CD4-positive, alpha-beta memory T cell (primary cell): Measurements from ENCODE around the gene SLC2A4. TPM values are rescaled to one million over a fixed set of nuclear protein-coding genes. Genes with fewer than 3 reads are reported as not detected.
"Not testable (repeated sequence)": the region's sequence is repeated elsewhere in the genome, so short reads cannot be mapped to it uniquely, and the experiment has no call there.

Experiments
- CTCF ChIA-PET: fragments of 350-600 bp; sonication (Branson Sonifier 250); formaldehyde crosslinking; loops from one replicate; lab custom pipeline; 2021; ENCODE audit warnings: inconsistent platforms; ENCODE audit not compliant: partially characterized antibody; lab: Charles Lee
- POLR2A ChIA-PET: fragments of 350-600 bp; sonication (Branson Sonifier 250); formaldehyde crosslinking; loops from one replicate; lab custom pipeline; 2021; ENCODE audit not compliant: partially characterized antibody; lab: Charles Lee
- DNase-seq, 5 donors: peaks; one replicate each; pipeline versions ENCODE4 v3.0.0 to v3.0.0-alpha.2; 2020 to 2022; ENCODE audit warnings: mixed read lengths in 1 of 5
- H3K27ac ChIP-seq: one replicate; pipeline ENCODE4 v1.7.0; 2013; ENCODE audit warnings: low read depth, low read length
- H3K27me3 ChIP-seq: 2 replicates; pipeline ENCODE4 v1.7.0; 2013; ENCODE audit warnings: mild to moderate bottlenecking, low read length, moderate library complexity; ENCODE audit not compliant: insufficient read depth
- H3K36me3 ChIP-seq: 2 replicates; pipeline ENCODE4 v1.7.0; 2013; ENCODE audit warnings: mild to moderate bottlenecking, low read length, moderate library complexity; ENCODE audit not compliant: insufficient read depth
- H3K4me1 ChIP-seq: 2 replicates; pipeline ENCODE4 v1.7.0; 2013; ENCODE audit warnings: mild to moderate bottlenecking, low read length, moderate library complexity; ENCODE audit not compliant: insufficient read depth
- H3K4me3 ChIP-seq, 2 donors: one replicate each; pipeline ENCODE4 v1.7.0; 2013; ENCODE audit warnings: low read length in 2 of 2, mild to moderate bottlenecking in 1 of 2
- H3K9me3 ChIP-seq, 2 donors: one replicate each; pipeline ENCODE4 v1.7.0; 2013; ENCODE audit warnings: low read length in 2 of 2, control low read depth in 1 of 2; ENCODE audit not compliant: control insufficient read depth in 1 of 2
- H3K27ac Mint-ChIP-seq, 7 donors: one replicate each; pipeline ENCODE4 v1.8.0; 2020 to 2021; ENCODE audit warnings: mixed read lengths in 7 of 7, mild to moderate bottlenecking in 6 of 7, inconsistent platforms in 3 of 7, moderate library complexity in 3 of 7
- H3K27me3 Mint-ChIP-seq, 2 donors: one replicate each; pipeline ENCODE4 v1.8.0; 2020 to 2021; ENCODE audit warnings: mixed read lengths in 2 of 2
- H3K36me3 Mint-ChIP-seq, 2 donors: one replicate each; pipeline ENCODE4 v1.8.0; 2020 to 2021; ENCODE audit warnings: mixed read lengths in 2 of 2, inconsistent platforms in 1 of 2, mild to moderate bottlenecking in 1 of 2
- H3K4me1 Mint-ChIP-seq, 4 donors: one replicate each; pipeline ENCODE4 v1.8.0; 2020 to 2021; ENCODE audit warnings: mixed read lengths in 4 of 4, mild to moderate bottlenecking in 1 of 4
- H3K4me3 Mint-ChIP-seq, 8 donors: one replicate each; pipeline ENCODE4 v1.8.0; 2020 to 2021; ENCODE audit warnings: mixed read lengths in 8 of 8, mild to moderate bottlenecking in 7 of 8, moderate library complexity in 6 of 8, inconsistent platforms in 3 of 8
- H3K9me3 Mint-ChIP-seq, 8 donors: one replicate each; pipeline ENCODE4 v1.8.0; 2020 to 2021; ENCODE audit warnings: mixed read lengths in 8 of 8, mild to moderate bottlenecking in 5 of 8, inconsistent platforms in 3 of 8, moderate library complexity in 1 of 8
- intact Hi-C: fragments of 100-400 bp; cut with micrococcal nuclease; formaldehyde crosslinking; loops from one replicate; pipeline ENCODE4 v1.15.1; 2023
- polyA plus RNA-seq, 2 donors: library from polyadenylated mRNA; unstranded; fragments of 300-500 nt; fragmentation: Illumina TruSeq; gene quantifications; one replicate each; pipeline ENCODE4 v1.2.3, GENCODE V29; 2021
- total RNA-seq, 2 experiments: library from RNA; stranded (reverse); gene quantifications; one replicate each; pipeline ENCODE4 v1.2.3, GENCODE V29; 2021

The SLC2A4 gene
- total and polyA plus RNA-seq, 4 experiments from 2014 or later: not detected

DNA sequence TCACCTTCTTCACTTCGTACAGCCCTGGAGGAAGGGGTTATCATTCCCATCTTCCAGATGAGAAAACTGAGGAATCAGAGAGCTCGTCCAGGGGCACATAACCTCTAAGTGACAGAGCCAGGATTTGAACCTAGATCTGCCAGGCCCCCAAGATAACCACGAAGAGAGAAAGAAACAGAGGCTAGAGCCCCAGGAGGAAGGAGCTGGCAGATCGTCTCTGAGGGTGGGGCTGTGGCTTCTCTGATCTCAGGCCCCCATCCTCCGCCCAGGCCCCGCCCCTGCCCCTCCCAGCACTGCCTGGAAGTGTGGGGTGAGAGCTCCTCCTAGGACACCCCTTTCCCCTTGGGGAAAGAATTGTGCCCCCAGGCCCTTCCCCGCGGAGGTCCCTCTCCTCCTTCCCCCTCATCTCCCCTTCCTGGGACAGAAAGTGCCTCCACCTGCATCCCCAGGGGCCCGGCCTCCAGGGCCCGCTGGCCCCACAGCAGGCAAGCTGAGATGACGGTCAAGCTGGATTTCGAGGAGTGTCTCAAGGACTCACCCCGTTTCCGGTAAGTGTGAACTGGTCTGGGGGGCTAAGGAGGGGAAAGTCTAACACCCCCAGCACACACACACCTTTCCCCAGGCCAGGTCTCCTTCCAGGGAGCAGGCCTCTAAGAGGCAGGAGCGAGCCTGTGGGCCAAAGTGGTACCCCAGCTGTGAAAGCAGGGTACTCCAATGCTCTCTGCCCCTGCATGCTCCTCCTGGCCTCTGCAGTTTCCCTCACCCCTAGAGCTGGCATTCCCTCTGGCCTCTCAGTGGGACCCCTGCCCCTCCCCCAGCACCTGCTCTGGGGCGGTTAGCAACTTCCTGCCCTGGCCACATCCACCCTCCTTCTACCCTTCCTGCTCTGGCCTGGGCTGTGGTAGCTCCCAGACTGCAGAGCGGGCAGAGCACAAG is 55.0 kb downstream of the SLC2A4 start, which contains the start of gene ACAP1:
TSS of gene ACAP1 (plus strand) at position 290 of the 936 bp plus-strand sequence. CDS start at position 496, 206 bp downstream.
- peak within 1 kb of the TSS; percentile 94 to 98 for H3K4me3 ChIP-seq
- H3K27me3 ChIP-seq: no peaks in the 10 kb centered on the region
- H3K27ac ChIP-seq: peak within 1 kb of the TSS; percentile 74
- ChIA-PET POLR2A (interaction anchor here (0.6 to 7.4 kb wide), 40 partner anchors 8 to 508 kb away, joined by 3 to 187 read pairs (median 6); partner anchors contain the start of genes ACADVL, CTDNEP1, DLG4 and DVL2), CTCF (interaction anchor here (0.6 to 5.8 kb wide), 28 partner anchors 9 to 783 kb away, joined by 3 to 115 read pairs (median 5); partner anchors contain the start of genes GPS2, PHF23, TMEM102 and TMEM95)
- peak within 1 kb of the TSS; percentile 89 to 99 (median 97) for H3K27ac Mint-ChIP-seq
- peak within 1 kb of the TSS; percentile 88 to 99 (median 98) for H3K4me3 Mint-ChIP-seq
- no peaks in the 10 kb centered on the region for H3K9me3 ChIP-seq
- peaks cover 15% of the 10 kb centered on the region for H3K36me3 ChIP-seq
- intact Hi-C loops: loop anchor here (1.0 to 2.0 kb wide), 5 partner anchors 7 to 68 kb away; partner anchors contain the start of genes NEURL4 and TMEM256
- peaks cover 38 to 75% (median 56%) of the 10 kb centered on the region in 4 donors for H3K4me1 Mint-ChIP-seq
- DNase-seq: peak; percentile 78 to 90 (median 81)
- peaks cover 21 to 29% of the 10 kb centered on the region in 2 donors for H3K36me3 Mint-ChIP-seq
- H3K9me3 Mint-ChIP-seq: peaks cover 0 to under 1% (median 0%) of the 10 kb centered on the region in 8 donors
- H3K4me1 ChIP-seq: peaks cover 81% of the 10 kb centered on the region
- no peaks in the 10 kb centered on the region for H3K27me3 Mint-ChIP-seq

DNA sequence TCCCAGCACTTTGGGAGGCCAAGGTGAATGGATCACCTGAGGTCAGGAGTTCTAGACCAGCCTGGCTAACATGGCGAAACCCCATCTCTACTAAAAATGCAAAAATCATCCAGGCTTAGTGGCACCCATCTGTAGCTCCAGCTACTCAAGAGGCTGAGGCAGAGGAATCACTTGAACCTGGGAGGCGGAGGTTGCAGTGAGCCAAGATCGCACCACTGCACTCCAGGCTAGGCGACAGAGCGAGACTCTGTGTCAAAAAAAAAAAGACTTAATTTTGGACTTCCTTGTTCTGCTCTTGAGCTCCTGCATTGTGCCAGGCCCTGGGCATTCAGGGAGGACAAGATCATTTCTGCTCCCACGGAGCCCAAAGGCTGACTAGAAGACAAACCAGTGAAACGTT is 56.1 kb downstream of the SLC2A4 start:
- DNase-seq, H3K9me3 Mint-ChIP-seq, H3K27me3 ChIP-seq, H3K27me3 Mint-ChIP-seq, H3K9me3 ChIP-seq: not testable (repeated sequence)
- Histone ChIP-seq H3K27ac (peak overlapping the region; percentile 74), H3K4me3 (peak overlapping the region; percentile 94 to 98), H3K4me1 (peaks cover 75% of the 10 kb centered on the region), H3K36me3 (peaks cover 25% of the 10 kb centered on the region)
- CTCF ChIA-PET: interaction anchor here (0.9 to 5.8 kb wide), 13 partner anchors 8 to 782 kb away, joined by 3 to 115 read pairs (median 14); partner anchors contain the start of genes GPS2, PHF23, TMEM102 and TMEM95
- intact Hi-C loops: loop anchor here (1.0 to 2.0 kb wide), 2 partner anchors 8 to 29 kb away; partner anchors contain the start of gene NEURL4
- Mint-ChIP-seq H3K36me3 (peaks cover 23 to 39% of the 10 kb centered on the region in 2 donors), H3K4me3 (peak overlapping the region; percentile 88 to 99 (median 98)), H3K4me1 (peaks cover 32 to 69% (median 50%) of the 10 kb centered on the region in 4 donors), H3K27ac (peak overlapping the region; percentile 89 to 99 (median 97))
- POLR2A ChIA-PET: interaction anchor here (0.6 to 7.4 kb wide), 24 partner anchors 9 to 378 kb away, joined by 3 to 187 read pairs (median 11); partner anchors contain the start of genes CTDNEP1, GPS2, KCTD11 and MPDU1

Other genes starting within 250 kb of the SLC2A4 start
Only the 30 nearest of the 33 such genes appear.
- 1 to 10 TPM; 1.4 TPM for gene CLEC10A, start 201.5 kb upstream of the SLC2A4 start, total RNA-seq
- not detected for gene CLEC10A, start 201.5 kb upstream of the SLC2A4 start, polyA plus RNA-seq
- gene ASGR2, start 166.9 kb upstream of the SLC2A4 start, total RNA-seq: not detected
- gene ASGR2, start 166.9 kb upstream of the SLC2A4 start, polyA plus RNA-seq: not detected
- gene ASGR1, start 102.3 kb upstream of the SLC2A4 start, total RNA-seq: not detected
- gene ASGR1, start 102.3 kb upstream of the SLC2A4 start, polyA plus RNA-seq: not detected
- 1 to 10 TPM; 7.2 to 7.6 TPM for gene DLG4, start 61.9 kb upstream of the SLC2A4 start, total RNA-seq
- under 1 TPM; 0.44 to 0.50 TPM for gene DLG4, start 61.9 kb upstream of the SLC2A4 start, polyA plus RNA-seq
- 100 to 1,000 TPM; 340 to 342 TPM for gene ACADVL, start 61.8 kb upstream of the SLC2A4 start, total RNA-seq
- 100 to 1,000 TPM; 110 to 118 TPM for gene ACADVL, start 61.8 kb upstream of the SLC2A4 start, polyA plus RNA-seq
- gene DVL2, start 47.2 kb upstream of the SLC2A4 start, total RNA-seq: 10 to 100 TPM; 75.1 to 76.8 TPM
- 10 to 100 TPM; 22.0 to 23.7 TPM for gene DVL2, start 47.2 kb upstream of the SLC2A4 start, polyA plus RNA-seq
- 10 to 100 TPM; 45.8 to 55.8 TPM for gene PHF23, start 42.3 kb upstream of the SLC2A4 start, total RNA-seq
- gene PHF23, start 42.3 kb upstream of the SLC2A4 start, polyA plus RNA-seq: 10 to 100 TPM; 11.4 to 29.8 TPM
- 100 to 1,000 TPM; 324 to 327 TPM for gene GABARAP, start 39.3 kb upstream of the SLC2A4 start, total RNA-seq
- 100 to 1,000 TPM; 741 to 896 TPM for gene GABARAP, start 39.3 kb upstream of the SLC2A4 start, polyA plus RNA-seq
- 100 to 1,000 TPM; 145 to 157 TPM for gene CTDNEP1, start 30.0 kb upstream of the SLC2A4 start, total RNA-seq
- gene CTDNEP1, start 30.0 kb upstream of the SLC2A4 start, polyA plus RNA-seq: 10 to 100 TPM; 42.4 to 59.1 TPM
- gene ELP5, start 29.5 kb upstream of the SLC2A4 start, total RNA-seq: 10 to 100 TPM; 29.8 to 30.9 TPM
- 10 to 100 TPM; 68.0 to 71.3 TPM for gene ELP5, start 29.5 kb upstream of the SLC2A4 start, polyA plus RNA-seq
- 1 to 10 TPM in 1 of 2 experiments, under 1 TPM in 1; 0.39 to 1.0 TPM for gene CLDN7, start 19.2 kb upstream of the SLC2A4 start, total RNA-seq
- gene CLDN7, start 19.2 kb upstream of the SLC2A4 start, polyA plus RNA-seq: 1 to 10 TPM; 1.0 to 3.1 TPM
- gene YBX2, start 12.9 kb downstream of the SLC2A4 start, total RNA-seq: under 1 TPM; 0.26 to 0.39 TPM
- gene YBX2, start 12.9 kb downstream of the SLC2A4 start, polyA plus RNA-seq: not detected
- gene EIF5A, start 25.9 kb downstream of the SLC2A4 start, total RNA-seq: 100 to 1,000 TPM; 240 to 244 TPM
- 100 to 1,000 TPM; 230 to 850 TPM for gene EIF5A, start 25.9 kb downstream of the SLC2A4 start, polyA plus RNA-seq
- 100 to 1,000 TPM; 127 to 132 TPM for gene GPS2, start 33.6 kb downstream of the SLC2A4 start, total RNA-seq
- gene GPS2, start 33.6 kb downstream of the SLC2A4 start, polyA plus RNA-seq: 100 to 1,000 TPM; 101 to 120 TPM
- 10 to 100 TPM; 73.8 to 81.6 TPM for gene NEURL4, start 47.6 kb downstream of the SLC2A4 start, total RNA-seq
- 1 to 10 TPM in 1 of 2 donors, under 1 TPM in 1; 0.97 to 2.4 TPM for gene NEURL4, start 47.6 kb downstream of the SLC2A4 start, polyA plus RNA-seq
- gene ACAP1, start 54.8 kb downstream of the SLC2A4 start, total RNA-seq: 100 to 1,000 TPM; 507 to 516 TPM
- gene ACAP1, start 54.8 kb downstream of the SLC2A4 start, polyA plus RNA-seq: 100 to 1,000 TPM; 261 to 264 TPM
- gene KCTD11, start 70.4 kb downstream of the SLC2A4 start, total RNA-seq: 1 to 10 TPM; 3.5 to 4.3 TPM
- gene KCTD11, start 70.4 kb downstream of the SLC2A4 start, polyA plus RNA-seq: 1 to 10 TPM in 1 of 2 donors, under 1 TPM in 1; 0.33 to 1.8 TPM
- gene TMEM95, start 73.4 kb downstream of the SLC2A4 start, total RNA-seq: not detected
- gene TMEM95, start 73.4 kb downstream of the SLC2A4 start, polyA plus RNA-seq: not detected
- gene TNK1, start 99.4 kb downstream of the SLC2A4 start, total RNA-seq: 10 to 100 TPM; 13.8 to 15.9 TPM
- 1 to 10 TPM; 1.7 to 2.1 TPM for gene TNK1, start 99.4 kb downstream of the SLC2A4 start, polyA plus RNA-seq
- gene PLSCR3, start 112.8 kb downstream of the SLC2A4 start, total RNA-seq: 10 to 100 TPM; 90.3 to 91.9 TPM
- gene PLSCR3, start 112.8 kb downstream of the SLC2A4 start, polyA plus RNA-seq: 100 to 1,000 TPM; 174 to 242 TPM
- gene TMEM256, start 122.4 kb downstream of the SLC2A4 start, total RNA-seq: 10 to 100 TPM; 35.4 to 38.3 TPM
- gene TMEM256, start 122.4 kb downstream of the SLC2A4 start, polyA plus RNA-seq: 10 to 100 TPM; 49.9 to 51.1 TPM
- 1 to 10 TPM; 8.8 to 9.8 TPM for gene NLGN2, start 126.1 kb downstream of the SLC2A4 start, total RNA-seq
- gene NLGN2, start 126.1 kb downstream of the SLC2A4 start, polyA plus RNA-seq: under 1 TPM in 1 of 2 donors, not detected in 1; 0.08 TPM
- not detected for gene SPEM1, start 138.6 kb downstream of the SLC2A4 start, total RNA-seq
- gene SPEM1, start 138.6 kb downstream of the SLC2A4 start, polyA plus RNA-seq: not detected
- not detected for gene SPEM2, start 143.9 kb downstream of the SLC2A4 start, total RNA-seq
- not detected for gene SPEM2, start 143.9 kb downstream of the SLC2A4 start, polyA plus RNA-seq
- not detected for gene SPEM3, start 147.1 kb downstream of the SLC2A4 start, total RNA-seq
- gene SPEM3, start 147.1 kb downstream of the SLC2A4 start, polyA plus RNA-seq: not detected
- gene TMEM102, start 153.7 kb downstream of the SLC2A4 start, total RNA-seq: 10 to 100 TPM; 20.8 to 21.8 TPM
- gene TMEM102, start 153.7 kb downstream of the SLC2A4 start, polyA plus RNA-seq: 10 to 100 TPM; 14.6 to 29.2 TPM
- 1 to 10 TPM; 2.7 to 3.3 TPM for gene FGF11, start 157.8 kb downstream of the SLC2A4 start, total RNA-seq
- under 1 TPM in 1 of 2 donors, not detected in 1; 0.14 TPM for gene FGF11, start 157.8 kb downstream of the SLC2A4 start, polyA plus RNA-seq
- gene CHRNB1, start 163.3 kb downstream of the SLC2A4 start, total RNA-seq: 1 to 10 TPM; 9.1 to 9.5 TPM
- 10 to 100 TPM; 24.1 to 29.2 TPM for gene CHRNB1, start 163.3 kb downstream of the SLC2A4 start, polyA plus RNA-seq
- 10 to 100 TPM; 75.2 to 75.7 TPM for gene ZBTB4, start 197.9 kb downstream of the SLC2A4 start, total RNA-seq
- gene ZBTB4, start 197.9 kb downstream of the SLC2A4 start, polyA plus RNA-seq: 10 to 100 TPM in 1 of 2 donors, 1 to 10 TPM in 1; 4.6 to 21.2 TPM
- gene SLC35G6, start 199.7 kb downstream of the SLC2A4 start, total RNA-seq: not detected
- gene SLC35G6, start 199.7 kb downstream of the SLC2A4 start, polyA plus RNA-seq: not detected